Hepatocyte (in vitro differentiated cells): Measurements from ENCODE around the gene SYCN.

ENCODE experiments used
- CTCF ChIP-seq: fragments of 200-600 bp; sonication (generic); IDR thresholded peaks from 2 replicates; pipeline ENCODE4 v1.5.1; 2016; ENCODE audit warnings: antibody characterized with exemption, mild to moderate bottlenecking; ENCODE audit not compliant: poor library complexity
- EZH2 ChIP-seq: fragments of 200-600 bp; sonication (generic); IDR thresholded peaks from 2 replicates; pipeline ENCODE4 v1.6.1; 2016; ENCODE audit warnings: antibody characterized with exemption, mild to moderate bottlenecking, borderline replicate concordance

GRCh38 chr19:39177736-39178135 lies 26.3 kb downstream of the SYCN start:
- TF ChIP-seq CTCF (no peak), EZH2 (no peak)
